IMR-90 (cell line): Measurements from ENCODE around the gene NEFH. TPM values are rescaled to one million over a fixed set of nuclear protein-coding genes. Genes with fewer than 3 reads are reported as not detected.

ENCODE experiments used
- ATAC-seq: fragments of 200-7000 bp; cut with Tn5 transposase; 2 replicates; pipeline ENCODE4 v1.9.1; 2020; ENCODE audit warnings: low read depth, mild to moderate bottlenecking, moderate library complexity
- BruUV-seq: library from RNA; stranded (reverse); fragments of 400-500 nt; replicated peaks from 2 replicates; lab custom pipeline; 2021; lab: Mats Ljungman, UMichigan
- CTCF ChIA-PET: fragments of 300-600 bp; formaldehyde crosslinking; extraction: SDS; loops from one replicate; lab custom pipeline; 2021; ENCODE audit warnings: antibody characterized with exemption; lab: Yijun Ruan, JAX
- POLR2A ChIA-PET: fragments of 300-600 bp; sonication (Branson Sonifier 250); formaldehyde crosslinking; loops from one replicate; lab custom pipeline; 2022; ENCODE audit warnings: antibody characterized with exemption; ENCODE audit not compliant: unreplicated experiment; lab: Charles Lee
- DNase-seq: peaks from one replicate; pipeline ENCODE4 v3.0.0; 2013
- H2AFZ ChIP-seq: replicated peaks from 2 replicates; pipeline ENCODE3; 2013; ENCODE audit warnings: low read length, mild to moderate bottlenecking; ENCODE audit not compliant: poor library complexity
- H2AK5ac ChIP-seq: 2 replicates; pipeline ENCODE4 v1.6.1; 2013; ENCODE audit warnings: low read depth, low read length, inconsistent platforms
- H2AK9ac ChIP-seq: replicated peaks from 2 replicates; pipeline ENCODE3; 2013; ENCODE audit warnings: mild to moderate bottlenecking, low read depth, low read length, moderate library complexity; ENCODE audit not compliant: poor library complexity
- H2BK120ac ChIP-seq: 2 replicates; pipeline ENCODE4 v1.6.1; 2013; ENCODE audit warnings: low read depth, low read length, inconsistent platforms
- H2BK15ac ChIP-seq: 3 replicates; pipeline ENCODE4 v1.6.1; 2013; ENCODE audit warnings: low read depth, low read length, inconsistent platforms
- H2BK20ac ChIP-seq: 2 replicates; pipeline ENCODE4 v1.6.1; 2013; ENCODE audit warnings: low read depth, mild to moderate bottlenecking, inconsistent platforms, low read length, moderate library complexity
- H2BK5ac ChIP-seq: 2 replicates; pipeline ENCODE4 v1.6.1; 2013; ENCODE audit warnings: mild to moderate bottlenecking, low read depth, low read length, inconsistent platforms; ENCODE audit not compliant: poor library complexity, severe bottlenecking
- H3K14ac ChIP-seq: replicated peaks from 2 replicates; pipeline ENCODE4 v1.6.1; 2013; ENCODE audit warnings: low read depth, low read length, inconsistent platforms
- H3K18ac ChIP-seq: 2 replicates; pipeline ENCODE4 v1.6.1; 2013; ENCODE audit warnings: low read depth, low read length, control low read depth
- H3K23ac ChIP-seq: 2 replicates; pipeline ENCODE4 v1.6.1; 2013; ENCODE audit warnings: low read depth, low read length, inconsistent platforms
- H3K27ac ChIP-seq: 2 replicates; pipeline ENCODE4 v1.5.1; 2013; ENCODE audit warnings: mild to moderate bottlenecking, control low read depth, low read length; ENCODE audit not compliant: insufficient read depth
- H3K27me3 ChIP-seq: 2 replicates; pipeline ENCODE4 v1.6.1; 2013; ENCODE audit warnings: low read length; ENCODE audit not compliant: control insufficient read depth, insufficient read depth
- H3K36me3 ChIP-seq: 2 replicates; pipeline ENCODE4 v1.6.1; 2013; ENCODE audit warnings: low read length, mixed read lengths; ENCODE audit not compliant: control insufficient read depth, insufficient read depth
- H3K4ac ChIP-seq: 2 replicates; pipeline ENCODE4 v1.6.1; 2013; ENCODE audit warnings: low read depth, low read length, inconsistent platforms
- H3K4me1 ChIP-seq: 2 replicates; pipeline ENCODE4 v1.6.1; 2013; ENCODE audit warnings: low read length, mixed read lengths; ENCODE audit not compliant: control insufficient read depth, insufficient read depth
- H3K4me2 ChIP-seq: 2 replicates; pipeline ENCODE4 v1.6.1; 2013; ENCODE audit warnings: low read depth, mild to moderate bottlenecking, control low read depth, low read length, moderate library complexity
- H3K4me3 ChIP-seq: 2 replicates; pipeline ENCODE4 v1.5.1; 2013; ENCODE audit warnings: low read depth, mild to moderate bottlenecking, control low read depth, low read length, moderate library complexity; ENCODE audit not compliant: insufficient read depth
- H3K56ac ChIP-seq: 2 replicates; pipeline ENCODE4 v1.6.1; 2013; ENCODE audit warnings: low read length, inconsistent platforms; ENCODE audit not compliant: insufficient read depth; ENCODE audit errors: extremely low read depth
- H3K79me1 ChIP-seq, 2 experiments: 2 replicates each; pipeline ENCODE4 v1.6.1; 2013; ENCODE audit warnings: low read length in 2 of 2, inconsistent platforms in 1 of 2, low read depth in 1 of 2
- H3K9ac ChIP-seq: 2 replicates; pipeline ENCODE4 v1.6.1; 2013; ENCODE audit warnings: low read depth, low read length, control low read depth
- H3K9me1 ChIP-seq: 2 replicates; pipeline ENCODE4 v1.6.1; 2013; ENCODE audit warnings: low read length, inconsistent platforms; ENCODE audit not compliant: insufficient read depth
- H3K9me3 ChIP-seq: 2 replicates; pipeline ENCODE4 v1.6.1; 2013; ENCODE audit warnings: low read length; ENCODE audit not compliant: control insufficient read depth, insufficient read depth
- H4K20me1 ChIP-seq: 2 replicates; pipeline ENCODE4 v1.6.1; 2013; ENCODE audit warnings: low read length, inconsistent platforms; ENCODE audit not compliant: insufficient read depth
- H4K5ac ChIP-seq: 2 replicates; pipeline ENCODE4 v1.6.1; 2013; ENCODE audit warnings: mild to moderate bottlenecking, low read depth, low read length, control low read depth
- H4K8ac ChIP-seq, 2 experiments: 2 replicates each; pipeline ENCODE4 v1.6.1; 2013; ENCODE audit warnings: low read depth in 2 of 2, low read length in 2 of 2, control low read depth in 1 of 2, inconsistent platforms in 1 of 2
- H4K91ac ChIP-seq: 2 replicates; pipeline ENCODE4 v1.6.1; 2013; ENCODE audit warnings: low read depth, low read length, inconsistent platforms; ENCODE audit not compliant: insufficient read depth
- BHLHE40 ChIP-seq: fragments of 150-350 bp; IDR thresholded peaks from 2 replicates; pipeline ENCODE4 v1.6.1; 2016; ENCODE audit warnings: mild to moderate bottlenecking, low read depth, low read length
- CHD1 ChIP-seq: IDR thresholded peaks from 2 replicates; pipeline ENCODE4 v1.6.1; 2012; ENCODE audit warnings: low read depth, low read length, improper control_type of control experiment
- CTCF ChIP-seq: conservative IDR thresholded peaks from 2 replicates; pipeline ENCODE4 v1.5.1; 2012; ENCODE audit warnings: mild to moderate bottlenecking, low read depth, low read length, improper control_type of control experiment
- ELK1 ChIP-seq: fragments of 150-350 bp; IDR thresholded peaks from 2 replicates; pipeline ENCODE4 v1.6.1; 2016; ENCODE audit warnings: low read depth, mild to moderate bottlenecking, low read length, moderate library complexity, borderline replicate concordance
- FOS ChIP-seq: fragments of 150-350 bp; IDR thresholded peaks from 2 replicates; pipeline ENCODE4 v1.6.1; 2016; ENCODE audit warnings: low read depth, low read length
- MAFK ChIP-seq: IDR thresholded peaks from 2 replicates; pipeline ENCODE4 v1.6.1; 2012; ENCODE audit warnings: low read depth, low read length, improper control_type of control experiment
- MXI1 ChIP-seq: IDR thresholded peaks from 2 replicates; pipeline ENCODE4 v1.6.1; 2012; ENCODE audit warnings: low read depth, mild to moderate bottlenecking, low read length, moderate library complexity, borderline replicate concordance
- NFE2L2 ChIP-seq: fragments of 150-350 bp; IDR thresholded peaks from 2 replicates; pipeline ENCODE4 v1.6.1; 2016; ENCODE audit warnings: low read depth, mild to moderate bottlenecking, low read length
- POLR2A ChIP-seq: IDR thresholded peaks from 2 replicates; pipeline ENCODE4 v1.6.1; 2012; ENCODE audit warnings: mild to moderate bottlenecking, low read depth, low read length
- RAD21 ChIP-seq: IDR thresholded peaks from 2 replicates; pipeline ENCODE4 v1.6.1; 2012; ENCODE audit warnings: low read length, improper control_type of control experiment
- RFX5 ChIP-seq: IDR thresholded peaks from 2 replicates; pipeline ENCODE4 v1.8.0; 2012; ENCODE audit warnings: low read depth, mild to moderate bottlenecking, low read length, moderate library complexity
- SMC3 ChIP-seq: fragments of 150-350 bp; IDR thresholded peaks from 2 replicates; pipeline ENCODE4 v1.6.1; 2016; ENCODE audit warnings: low read depth, mild to moderate bottlenecking, antibody characterized with exemption, low read length, moderate library complexity
- USF2 ChIP-seq: fragments of 150-350 bp; IDR thresholded peaks from 2 replicates; pipeline ENCODE4 v1.6.1; 2017; ENCODE audit warnings: mild to moderate bottlenecking, antibody characterized with exemption, low read length, low read depth
- WGBS, 2 experiments: methylation state at CpG; one replicate each; pipeline versions ENCODE4 v1.1.5 to v1.1.7; 2013; ENCODE audit warnings: missing lambda C conversion rate in 2 of 2; ENCODE audit not compliant: insufficient read length in 1 of 2; ENCODE audit errors: extremely low coverage in 2 of 2; 5-methylcytosine and 5-hydroxymethylcytosine counted together
- dilution Hi-C: fragments of 300-500 bp; cut with HindIII; formaldehyde crosslinking; loops from one replicate; pipeline ENCODE4 v1.14.3; 2018; ENCODE audit warnings: low sequenced_read_pairs; ENCODE audit not compliant: unreplicated experiment
- in situ Hi-C: fragments of 300-500 bp; cut with MboI; formaldehyde crosslinking; loops from 3 replicates; pipeline ENCODE4 v1.14.3; 2019; ENCODE audit warnings: low sequenced_read_pairs, inconsistent platforms, mixed read lengths
- intact Hi-C: fragments of 100-400 bp; cut with micrococcal nuclease; formaldehyde crosslinking; loops from 2 replicates; pipeline ENCODE4 v1.10.0; 2022
- polyA plus RNA-seq, 3 experiments: library from polyadenylated mRNA; depleted of rRNA; stranded (reverse); fragments of >200 nt; gene quantifications; 2 replicates each; pipeline ENCODE4 v1.2.3, GENCODE V29; 2012; ENCODE audit warnings: low replicate concordance in 1 of 3
- total RNA-seq: library from RNA; depleted of rRNA; stranded (reverse); fragments of >200 nt; gene quantifications from 2 replicates; pipeline ENCODE4 v1.2.3, GENCODE V29; 2012

NEFH gene
- total and polyA plus RNA-seq, 2 of the 4 experiments (the other 2 are of a cell fraction), result 1.3 to 2.9 TPM

GRCh38 chr22:29433856-29434255, 46.2 kb upstream of the NEFH start:
- H3K4me3 ChIP-seq, result no peak overlapping the region
- no peak overlapping the region for H2BK15ac ChIP-seq
- no peaks in the 10 kb centered on the region for H3K9me1 ChIP-seq
- H3K4me2 ChIP-seq, result no peak overlapping the region
- H2AK5ac ChIP-seq, result no peak overlapping the region
- no TSS peak for BruUV-seq
- H3K9ac ChIP-seq, result no peak overlapping the region
- H2AFZ ChIP-seq, result no peak overlapping the region
- no peak overlapping the region for H2BK20ac ChIP-seq
- H4K20me1 ChIP-seq, result no peaks in the 10 kb centered on the region
- no peak overlapping the region for H3K4ac ChIP-seq
- TF ChIP-seq ELK1 (no peak), NFE2L2 (no peak), RFX5 (no peak), CTCF (no peak), RAD21 (no peak), MXI1 (no peak), POLR2A (no peak), BHLHE40 (no peak), MAFK (no peak), SMC3 (no peak), FOS (no peak), USF2 (no peak), CHD1 (no peak)
- no peak for DNase-seq
- H3K9me3 ChIP-seq, result no peaks in the 10 kb centered on the region
- no peak overlapping the region for H3K27ac ChIP-seq
- no CpG with 5 or more reads among the region's 3 CpGs for WGBS, 2 experiments
- H4K5ac ChIP-seq, result no peak overlapping the region
- H3K36me3 ChIP-seq, result no peaks in the 10 kb centered on the region
- dilution Hi-C loops (no loop called here), in situ Hi-C loops (no loop called here), intact Hi-C loops (no loop called here)
- H3K79me1 ChIP-seq, result no peaks in the 10 kb centered on the region
- H3K14ac ChIP-seq, result no peak overlapping the region
- POLR2A ChIA-PET, result no interaction called here
- no peak for ATAC-seq
- H3K27me3 ChIP-seq, result peaks cover 48% of the 10 kb centered on the region
- H2AK9ac ChIP-seq, result no peak overlapping the region
- H3K18ac ChIP-seq, result no peak overlapping the region
- no peak overlapping the region for H2BK5ac ChIP-seq
- no peak overlapping the region for H4K91ac ChIP-seq
- H3K56ac ChIP-seq, result no peak overlapping the region
- H2BK120ac ChIP-seq, result no peak overlapping the region
- H3K23ac ChIP-seq, result no peak overlapping the region
- CTCF ChIA-PET, result interaction anchor here (0.7 kb wide), 1 partner anchor 1485 kb away, joined by 3 read pairs; no protein-coding TSS in a partner anchor
- no peaks in the 10 kb centered on the region for H3K4me1 ChIP-seq
- no peak overlapping the region for H4K8ac ChIP-seq
